K562 (cell line): ENCODE data around the gene RPL38. TPM values are rescaled to one million over a fixed set of nuclear protein-coding genes. Genes with fewer than 3 reads are reported as not detected.

Experiments used
- ATAC-seq: fragments of 200-7000 bp; cut with Tn5 transposase; 3 replicates; pipeline ENCODE4 v1.9.1; 2020; ENCODE audit warnings: moderate library complexity
- BruUV-seq: library from RNA; stranded (reverse); fragments of 400-500 nt; replicated peaks from 2 replicates; lab custom pipeline; 2021; lab: Mats Ljungman, UMichigan
- CTCF ChIA-PET: fragments of 300-600 bp; formaldehyde crosslinking; extraction: SDS; loops from one replicate; lab custom pipeline; 2021; ENCODE audit warnings: low intra/inter-chr PET ratio; lab: Yijun Ruan, JAX
- POLR2A ChIA-PET: fragments of 300-600, 350-650 bp; sonication (Branson Sonifier 250); formaldehyde crosslinking; extraction: SDS; loops from one replicate; lab custom pipeline; 2021; ENCODE audit warnings: antibody characterized with exemption, inconsistent platforms; lab: Yijun Ruan, JAX
- DNase-seq, 4 experiments: peaks; one replicate each; pipeline versions ENCODE4 v3.0.0 to v3.0.0-alpha.2; 2011 to 2018; ENCODE audit warnings: low spot score in 3 of 4, mixed read lengths in 3 of 4; ENCODE audit errors: extremely low read depth in 1 of 4
- FAIRE-seq: peaks from 2 replicates; lab custom pipeline; 2011; peaks lifted over from hg19 to GRCh38; lab: Jason Lieb, UNC
- H2AFZ ChIP-seq: 2 replicates; pipeline ENCODE4 v1.6.0; 2011; ENCODE audit warnings: low read depth, low read length, control low read depth, inconsistent platforms
- H3K27ac ChIP-seq: fragments of 200-600 bp; 3 replicates; pipeline ENCODE4 v1.8.0; 2011; ENCODE audit warnings: low read depth, mild to moderate bottlenecking, control low read depth, inconsistent platforms, low read length, moderate library complexity, mixed read lengths; ENCODE audit errors: extremely low read depth
- H3K27me3 ChIP-seq, 2 experiments: fragments of 300-600 bp in 1 of 2; 2 replicates in 1 of 2; 3 replicates in 1 of 2; pipeline versions ENCODE4 v1.6.0 to v1.8.0; 2011; ENCODE audit warnings: inconsistent platforms in 2 of 2, low read length in 2 of 2, mild to moderate bottlenecking in 1 of 2, mixed read lengths in 1 of 2, moderate library complexity in 1 of 2; ENCODE audit not compliant: control insufficient read depth in 2 of 2, insufficient read depth in 2 of 2
- H3K36me3 ChIP-seq: fragments of 300-600 bp; 3 replicates; pipeline ENCODE4 v1.8.0; 2011; ENCODE audit warnings: mild to moderate bottlenecking, low read length, inconsistent platforms; ENCODE audit not compliant: control insufficient read depth, insufficient read depth
- H3K4me1 ChIP-seq, 2 experiments: fragments of 200-600 bp in 1 of 2; replicated peaks in 1 of 2; 2 replicates in 1 of 2; 3 replicates in 1 of 2; pipeline versions ENCODE4 v1.5.1 to v1.8.0; 2011; ENCODE audit warnings: inconsistent platforms in 2 of 2, low read length in 2 of 2, mild to moderate bottlenecking in 1 of 2, mixed read lengths in 1 of 2, moderate library complexity in 1 of 2; ENCODE audit not compliant: control insufficient read depth in 2 of 2, insufficient read depth in 2 of 2
- H3K4me2 ChIP-seq: 2 replicates; pipeline ENCODE4 v1.6.1; 2011; ENCODE audit warnings: low read length, control low read depth, inconsistent platforms, mixed read lengths; ENCODE audit not compliant: insufficient read depth
- H3K4me3 ChIP-seq: fragments of 200-600 bp; sonication (generic), shearing (Covaris generic); 2 replicates; pipeline ENCODE4 v1.5.1; 2016; ENCODE audit warnings: control low read depth, inconsistent platforms
- H3K79me2 ChIP-seq: fragments of 200-600 bp; 3 replicates; pipeline ENCODE4 v1.8.0; 2011; ENCODE audit warnings: low read length, inconsistent platforms; ENCODE audit not compliant: control insufficient read depth, insufficient read depth
- H3K9ac ChIP-seq, 2 experiments: 2 replicates each; pipeline versions ENCODE4 v1.6.0 to v1.6.1; 2011; ENCODE audit warnings: low read depth in 2 of 2, low read length in 2 of 2, control low read depth in 1 of 2, inconsistent platforms in 1 of 2, mild to moderate bottlenecking in 1 of 2, mixed read lengths in 1 of 2; ENCODE audit not compliant: insufficient read depth in 1 of 2
- H3K9me1 ChIP-seq: one replicate; pipeline ENCODE4 v1.6.0; 2011; ENCODE audit warnings: inconsistent platforms, mild to moderate bottlenecking, low read length, moderate library complexity; ENCODE audit not compliant: control insufficient read depth, insufficient read depth
- H3K9me3 ChIP-seq: replicated peaks from 2 replicates; pipeline ENCODE4 v1.5.1; 2011; ENCODE audit warnings: low read depth, low read length, inconsistent platforms; ENCODE audit not compliant: control insufficient read depth, insufficient read depth
- H4K20me1 ChIP-seq: replicated peaks from 2 replicates; pipeline ENCODE4 v1.6.1; 2011; ENCODE audit warnings: low read length, inconsistent platforms, mixed read lengths; ENCODE audit not compliant: control insufficient read depth, insufficient read depth
- BRCA1 ChIP-seq, 2 experiments: fragments of 450-650 bp in 1 of 2; sonication (generic) in 1 of 2; formaldehyde crosslinking in 1 of 2; IDR thresholded peaks; 2 replicates each; pipeline versions ENCODE4 v1.5.0 to v1.6.1; 2017 to 2020; ENCODE audit warnings: mild to moderate bottlenecking in 1 of 2, missing genetic modification reagents in 1 of 2
- E2F4 ChIP-seq: sonication (generic); formaldehyde crosslinking; IDR thresholded peaks from 2 replicates; pipeline ENCODE4 v1.8.0; 2022; ENCODE audit warnings: mild to moderate bottlenecking, low read depth, missing genetic modification reagents
- SETDB1 ChIP-seq: IDR thresholded peaks from one replicate; pipeline ENCODE4 v1.6.1; 2012; ENCODE audit warnings: low read length, control low read depth, inconsistent platforms
- TAF1 ChIP-seq: IDR thresholded peaks from 2 replicates; pipeline ENCODE4 v1.6.1; 2011; ENCODE audit warnings: mild to moderate bottlenecking, low read length, moderate library complexity; ENCODE audit not compliant: insufficient read depth, control insufficient read depth, severe bottlenecking; ENCODE audit errors: extremely low read depth
- TSC22D4 ChIP-seq: fragments of 450-650 bp; IDR thresholded peaks from 2 replicates; pipeline ENCODE4 v1.6.1; 2016; ENCODE audit warnings: missing genetic modification characterization, missing biosample characterization, control low read depth
- ZBTB7A ChIP-seq: IDR thresholded peaks from 2 replicates; pipeline ENCODE4 v1.6.1; 2011; ENCODE audit warnings: low read depth, mild to moderate bottlenecking, low read length, moderate library complexity, borderline replicate concordance; ENCODE audit not compliant: control insufficient read depth
- ZNF449 ChIP-seq: fragments of 250-450 bp; sonication (Bioruptor Pico); IDR thresholded peaks from 2 replicates; pipeline ENCODE4 v1.8.0; 2022; ENCODE audit warnings: moderate library complexity, mild to moderate bottlenecking, inconsistent platforms
- ZZZ3 ChIP-seq: fragments of 450-650 bp; IDR thresholded peaks from 2 replicates; pipeline ENCODE4 v1.6.1; 2016; ENCODE audit warnings: antibody characterized with exemption, mild to moderate bottlenecking, moderate library complexity
- WGBS: fragments of 100-300 bp; shearing (Covaris generic); methylation state at CpG from one replicate; pipeline ENCODE4 v1.1.6; 2016; ENCODE audit warnings: low coverage, mixed read lengths; ENCODE audit not compliant: insufficient coverage; ENCODE audit errors: missing lambda C conversion rate; 5-methylcytosine and 5-hydroxymethylcytosine counted together
- in situ Hi-C: fragments of 300-500 bp; cut with MboI; formaldehyde crosslinking; loops from 4 replicates; pipeline ENCODE4 v1.15.0; 2018; ENCODE audit warnings: inconsistent platforms, mixed read lengths
- intact Hi-C: fragments of 100-400 bp; cut with micrococcal nuclease; formaldehyde crosslinking; loops from 2 replicates; pipeline ENCODE4 v1.14.2; 2022
- polyA plus RNA-seq, 8 experiments: library from polyadenylated mRNA; depleted of rRNA in 4 of 8; stranded (reverse) in 5 of 8; unstranded in 3 of 8; fragments of >200 nt; fragmentation: Nextera tagmentation in 2 of 8; fragmentation: Illumina TruSeq in 1 of 8; extraction: Ambion mirVana in 2 of 8; extraction: Trizol in 1 of 8; gene quantifications; 2 replicates each; pipeline versions ENCODE4 v1.2.1 to v1.2.3, GENCODE V29; 2011 to 2014; ENCODE audit warnings: inconsistent platforms in 1 of 8, missing spikeins in 1 of 8
- total RNA-seq, 7 experiments: library from RNA; depleted of rRNA in 6 of 7; stranded (reverse); fragments of >200 nt in 6 of 7; fragmentation: Illumina TruSeq in 2 of 7; extraction: Trizol in 2 of 7; gene quantifications; 2 replicates each; pipeline versions ENCODE4 v1.2.1 to v1.2.3, GENCODE V29; 2011 to 2021; ENCODE audit warnings: low replicate concordance in 1 of 7

Gene RPL38
- total and polyA plus RNA-seq, 9 of the 15 experiments (the other 6 are each of a cell fraction or from before 2014, with no cell fraction given): 1,224 to 3,864 (median 1,939) TPM

GRCh38 chr17:74244548-74244947 is 41.1 kb downstream of the RPL38 start:
- H3K4me3 ChIP-seq: no peak overlapping the region
- no peak overlapping the region for H3K27ac ChIP-seq
- ChIA-PET CTCF (no interaction called here), POLR2A (no interaction called here)
- H2AFZ ChIP-seq: no peak overlapping the region
- H3K9me3 ChIP-seq: no peaks in the 10 kb centered on the region
- 16% methylated on average over 6 of the region's 6 CpGs for WGBS
- H3K79me2 ChIP-seq: no peaks in the 10 kb centered on the region
- no peaks in the 10 kb centered on the region for H3K9me1 ChIP-seq
- no TSS peak for BruUV-seq
- no peaks in the 10 kb centered on the region for H3K36me3 ChIP-seq
- in situ Hi-C loops: no loop called here
- no peak overlapping the region for H3K4me2 ChIP-seq
- intact Hi-C loops: no loop called here
- H4K20me1 ChIP-seq: no peaks in the 10 kb centered on the region
- ATAC-seq (no peak), DNase-seq (no peak), FAIRE-seq (no peak)
- peaks cover 0 to 30% of the 10 kb centered on the region in 2 experiments; a peak in 2 of 5 replicates for H3K27me3 ChIP-seq
- TF ChIP-seq TSC22D4 (tag): no peak
- TF ChIP-seq ZBTB7A: no peak
- no peak for TF ChIP-seq TAF1
- no peak for TF ChIP-seq BRCA1 (IDR thresholded peaks at IDR 0.05)
- no peak for TF ChIP-seq BRCA1 (CRISPR knock-in tag; IDR thresholded peaks at IDR 0.05)
- TF ChIP-seq ZZZ3: no peak
- no peak for TF ChIP-seq E2F4 (CRISPR knock-in tag)
- no peak for TF ChIP-seq SETDB1
- no peak for TF ChIP-seq ZNF449
- TF ChIP-seq, all 486 proteins: peak for 0
- H3K9ac ChIP-seq: no peak overlapping the region
- H3K4me1 ChIP-seq: peaks cover 0 to 17% of the 10 kb centered on the region in 2 experiments; a peak in 2 of 5 replicates
